ENCODE results near the gene ZNF580.

The ZNF580 gene

GRCh38 chr19:55652311-55653128 lies 11.7 kb downstream of the ZNF580 start:
- Mint-ChIP-seq H3K4me1 (ENCODE audit: low read depth) (peaks cover 40% of the 10 kb centered on the region), H3K27me3 (no peaks in the 10 kb centered on the region), H3K4me3 (peak overlapping the region; percentile 38), H3K36me3 (ENCODE audit: low read depth) (peaks cover 51% of the 10 kb centered on the region), H3K9me3 (no peaks in the 10 kb centered on the region), H3K27ac (peak overlapping the region; percentile 66)
- DNase-seq: no peak

- Mint-ChIP-seq H3K27me3 (no peaks in the 10 kb centered on the region), H3K4me1 (ENCODE audit: low read depth) (peaks cover 45% of the 10 kb centered on the region), H3K9me3 (no peaks in the 10 kb centered on the region), H3K36me3 (ENCODE audit: low read depth) (peaks cover 59% of the 10 kb centered on the region), H3K4me3 (peak overlapping the region; percentile 93), H3K27ac (peak overlapping the region; percentile 98)
- DNase-seq: peak; percentile 98
Observed at GRCh38 chr19:55653651-55654322, 13.0 kb downstream of the ZNF580 start.

- H3K27ac Mint-ChIP-seq: peak overlapping the region; percentile 98
- peaks cover 44% of the 10 kb centered on the region for H3K4me1 Mint-ChIP-seq (ENCODE audit: low read depth)
- no peak for DNase-seq
- H3K36me3 Mint-ChIP-seq (ENCODE audit: low read depth): peaks cover 64% of the 10 kb centered on the region
- H3K9me3 Mint-ChIP-seq: no peaks in the 10 kb centered on the region
- no peaks in the 10 kb centered on the region for H3K27me3 Mint-ChIP-seq
- peak overlapping the region; percentile 93 for H3K4me3 Mint-ChIP-seq
Observed at GRCh38 chr19:55654323-55654867, 13.6 kb downstream of the ZNF580 start.

GRCh38 chr19:55654868-55655647 lies 14.3 kb downstream of the ZNF580 start, which contains the start of gene U2AF2:
Gene U2AF2 (plus strand): TSS chr19:55655035. CDS start chr19:55655105, 70 bp downstream.
- Mint-ChIP-seq H3K4me3 (peak within 1 kb of the TSS; percentile 93), H3K36me3 (ENCODE audit: low read depth) (peaks cover 66% of the 10 kb centered on the region), H3K9me3 (no peaks in the 10 kb centered on the region), H3K27ac (peak within 1 kb of the TSS; percentile 98), H3K27me3 (no peaks in the 10 kb centered on the region), H3K4me1 (ENCODE audit: low read depth) (peaks cover 44% of the 10 kb centered on the region)
- peak; percentile 98 for DNase-seq

GRCh38 chr19:55655648-55656040 lies 14.8 kb downstream of the ZNF580 start:
- Mint-ChIP-seq H3K27me3 (no peaks in the 10 kb centered on the region), H3K4me1 (ENCODE audit: low read depth) (peaks cover 44% of the 10 kb centered on the region), H3K27ac (peak overlapping the region; percentile 98), H3K36me3 (ENCODE audit: low read depth) (peaks cover 72% of the 10 kb centered on the region), H3K4me3 (peak overlapping the region; percentile 93), H3K9me3 (no peaks in the 10 kb centered on the region)
- DNase-seq: no peak

- peaks cover 41% of the 10 kb centered on the region for H3K4me1 Mint-ChIP-seq (ENCODE audit: low read depth)
- peak overlapping the region; percentile 98 for H3K27ac Mint-ChIP-seq
- DNase-seq: no peak
- peak overlapping the region; percentile 93 for H3K4me3 Mint-ChIP-seq
- H3K9me3 Mint-ChIP-seq: no peaks in the 10 kb centered on the region
- H3K27me3 Mint-ChIP-seq: no peaks in the 10 kb centered on the region
- H3K36me3 Mint-ChIP-seq (ENCODE audit: low read depth): peaks cover 76% of the 10 kb centered on the region
Observed at GRCh38 chr19:55656552-55656951, 15.8 kb downstream of the ZNF580 start.

GRCh38 chr19:55656988-55657747 lies 16.4 kb downstream of the ZNF580 start:
- Mint-ChIP-seq H3K27ac (peak overlapping the region; percentile 98), H3K36me3 (ENCODE audit: low read depth) (peaks cover 78% of the 10 kb centered on the region), H3K4me1 (ENCODE audit: low read depth) (peaks cover 44% of the 10 kb centered on the region), H3K27me3 (no peaks in the 10 kb centered on the region), H3K9me3 (no peaks in the 10 kb centered on the region), H3K4me3 (peak overlapping the region; percentile 93)
- no peak for DNase-seq

GRCh38 chr19:55658846-55659459 lies 18.2 kb downstream of the ZNF580 start:
- H3K36me3 Mint-ChIP-seq (ENCODE audit: low read depth): peaks cover 88% of the 10 kb centered on the region

GRCh38 chr19:55659822-55660221 lies 19.0 kb downstream of the ZNF580 start:
- Mint-ChIP-seq H3K4me3 (peak overlapping the region; percentile 50), H3K4me1 (ENCODE audit: low read depth) (peaks cover 50% of the 10 kb centered on the region), H3K27me3 (no peaks in the 10 kb centered on the region), H3K27ac (peak overlapping the region; percentile 98), H3K36me3 (ENCODE audit: low read depth) (peaks cover 91% of the 10 kb centered on the region), H3K9me3 (no peaks in the 10 kb centered on the region)
- DNase-seq: no peak

More at GRCh38 chr19:55658846-55659459, 18.2 kb downstream of the ZNF580 start:
- H3K27ac Mint-ChIP-seq: peak overlapping the region; percentile 98
- peak overlapping the region; percentile 93 for H3K4me3 Mint-ChIP-seq
- H3K27me3 Mint-ChIP-seq: no peaks in the 10 kb centered on the region
- no peak for DNase-seq
- peaks cover 49% of the 10 kb centered on the region for H3K4me1 Mint-ChIP-seq (ENCODE audit: low read depth)
- no peaks in the 10 kb centered on the region for H3K9me3 Mint-ChIP-seq

- Mint-ChIP-seq H3K4me1 (ENCODE audit: low read depth) (peaks cover 52% of the 10 kb centered on the region), H3K9me3 (no peaks in the 10 kb centered on the region), H3K27me3 (no peaks in the 10 kb centered on the region), H3K36me3 (ENCODE audit: low read depth) (peaks cover 92% of the 10 kb centered on the region), H3K27ac (peak overlapping the region; percentile 98), H3K4me3 (no peak overlapping the region)
- DNase-seq: no peak
Observed at GRCh38 chr19:55660404-55660803, 19.6 kb downstream of the ZNF580 start.

- peaks cover 54% of the 10 kb centered on the region for H3K4me1 Mint-ChIP-seq (ENCODE audit: low read depth)
- H3K36me3 Mint-ChIP-seq (ENCODE audit: low read depth): peaks cover 92% of the 10 kb centered on the region
- peak overlapping the region; percentile 98 for H3K27ac Mint-ChIP-seq
- DNase-seq: no peak
- no peak overlapping the region for H3K4me3 Mint-ChIP-seq
- H3K9me3 Mint-ChIP-seq: no peaks in the 10 kb centered on the region
- no peaks in the 10 kb centered on the region for H3K27me3 Mint-ChIP-seq
Observed at GRCh38 chr19:55660991-55661390, 20.2 kb downstream of the ZNF580 start.

- H3K9me3 Mint-ChIP-seq: no peaks in the 10 kb centered on the region
- H3K27me3 Mint-ChIP-seq: no peaks in the 10 kb centered on the region
- peaks cover 92% of the 10 kb centered on the region for H3K36me3 Mint-ChIP-seq (ENCODE audit: low read depth)
- no peak overlapping the region for H3K4me3 Mint-ChIP-seq
- peak overlapping the region; percentile 49 for H3K27ac Mint-ChIP-seq
- H3K4me1 Mint-ChIP-seq (ENCODE audit: low read depth): peaks cover 55% of the 10 kb centered on the region
- no peak for DNase-seq
Observed at GRCh38 chr19:55661826-55662225, 21.0 kb downstream of the ZNF580 start.

- peaks cover 37% of the 10 kb centered on the region for H3K4me1 Mint-ChIP-seq (ENCODE audit: low read depth)
- no peak overlapping the region for H3K4me3 Mint-ChIP-seq
- H3K9me3 Mint-ChIP-seq: no peaks in the 10 kb centered on the region
- H3K27me3 Mint-ChIP-seq: no peaks in the 10 kb centered on the region
- H3K36me3 Mint-ChIP-seq (ENCODE audit: low read depth): peaks cover 93% of the 10 kb centered on the region
- DNase-seq: no peak
- peak overlapping the region; percentile 67 for H3K27ac Mint-ChIP-seq
Observed at GRCh38 chr19:55663846-55664536, 23.2 kb downstream of the ZNF580 start.
